Kasumi-1 (cell line): ENCODE results near the gene CNPY1.

ENCODE experiments used
- DNase-seq, 2 experiments: peaks; one replicate each; lab custom pipeline; 2025; lab: John Stamatoyannopoulos, UW

The CNPY1 gene

DNA sequence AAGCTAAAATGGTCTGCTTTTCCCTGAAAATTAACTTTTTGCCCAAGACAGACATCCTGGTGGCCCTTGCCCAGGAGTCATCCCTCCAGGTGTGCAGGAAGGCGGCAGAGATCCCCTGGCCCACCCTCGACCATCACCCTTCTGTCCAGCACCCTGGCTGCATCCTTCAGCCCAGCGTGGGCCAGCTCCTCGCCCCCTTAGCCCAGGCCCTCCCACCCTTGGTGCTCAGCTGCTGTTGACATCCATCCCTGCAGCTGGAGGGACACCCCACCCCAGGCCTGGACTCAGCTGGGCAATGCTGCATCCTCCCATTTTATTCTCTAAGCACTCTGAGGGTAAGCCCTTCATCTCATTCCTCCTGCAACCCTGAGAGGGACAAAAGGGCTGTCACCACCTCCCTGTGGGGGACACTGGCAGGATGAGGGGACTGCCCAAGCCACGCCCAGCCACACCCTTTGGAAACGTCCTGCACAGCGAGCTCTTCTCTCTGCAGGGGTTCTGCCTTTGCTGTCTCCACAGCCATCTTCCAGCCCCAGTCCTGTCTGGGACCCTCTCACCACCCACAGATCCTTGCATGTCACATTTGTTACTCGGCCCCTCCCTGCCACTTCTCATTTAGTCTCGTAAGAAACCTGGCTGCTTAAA lies 57.8 kb downstream of the CNPY1 start:
- no peak for DNase-seq

- DNase-seq = no peak
Observed at GRCh38 chr7:155487509-155488482, 58.6 kb downstream of the CNPY1 start.

DNA sequence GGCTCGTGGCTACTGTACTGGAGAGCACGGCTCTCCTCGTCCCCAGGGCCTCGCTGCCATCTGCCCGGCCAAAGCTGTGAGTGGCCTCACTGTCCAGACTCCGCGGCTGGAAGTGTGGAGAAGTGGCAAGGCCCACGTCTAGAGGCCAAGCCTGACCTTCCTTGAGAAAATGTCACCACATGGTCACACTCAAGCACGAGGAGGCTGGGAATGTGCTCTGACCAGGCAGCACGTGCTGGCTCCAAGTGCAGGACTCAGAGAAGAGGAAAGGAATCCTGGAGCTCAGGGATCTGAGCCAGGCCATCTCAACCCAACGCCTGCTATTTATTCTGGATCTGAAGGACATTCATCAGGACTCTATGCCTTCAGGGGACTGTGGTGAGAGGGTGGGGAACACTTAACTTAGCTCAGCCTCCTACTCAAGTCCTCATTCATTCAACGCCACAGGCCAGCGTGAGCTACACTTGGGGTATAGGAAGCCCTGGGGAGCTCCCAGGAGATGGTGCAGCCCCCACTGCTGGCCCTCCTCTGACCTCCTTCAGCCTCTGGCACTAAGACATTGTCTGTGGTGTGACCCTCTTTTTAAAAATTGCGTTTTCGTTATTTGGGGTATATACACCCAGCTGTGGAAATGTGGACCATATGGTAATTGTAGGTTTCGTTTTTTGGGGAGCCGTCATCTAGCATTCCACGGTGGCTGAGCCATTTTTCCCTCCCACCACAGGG lies 59.4 kb downstream of the CNPY1 start:
- no peak for DNase-seq

- no peak for DNase-seq
Observed at GRCh38 chr7:155484483-155485399, 61.6 kb downstream of the CNPY1 start.

- no peak for DNase-seq
Observed at GRCh38 chr7:155483868-155484325, 62.5 kb downstream of the CNPY1 start.

DNA sequence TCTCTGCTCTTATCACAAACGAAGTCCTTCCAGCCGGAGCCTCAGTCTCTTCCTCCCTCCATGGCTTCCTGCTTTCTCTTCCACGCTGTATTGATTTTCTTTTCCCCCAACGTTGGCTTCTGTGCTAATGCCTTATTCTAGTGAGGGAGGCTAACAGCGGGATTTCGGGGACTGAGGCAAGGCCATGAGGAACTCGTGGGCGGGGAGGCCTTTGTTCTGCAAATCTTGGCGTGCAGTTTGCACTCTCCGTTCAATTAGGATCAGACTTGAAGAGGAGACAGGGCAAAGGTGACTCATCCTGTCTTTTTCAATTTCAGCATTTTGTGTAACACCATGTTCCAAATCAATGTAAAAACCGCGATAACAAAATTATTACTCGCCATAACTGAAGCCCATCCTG lies 63.1 kb downstream of the CNPY1 start:
- no peak for DNase-seq

- DNase-seq = no peak
Observed at GRCh38 chr7:155482511-155483183, 63.7 kb downstream of the CNPY1 start.

- no peak for DNase-seq
Observed at GRCh38 chr7:155481764-155482163, 64.6 kb downstream of the CNPY1 start.

DNA sequence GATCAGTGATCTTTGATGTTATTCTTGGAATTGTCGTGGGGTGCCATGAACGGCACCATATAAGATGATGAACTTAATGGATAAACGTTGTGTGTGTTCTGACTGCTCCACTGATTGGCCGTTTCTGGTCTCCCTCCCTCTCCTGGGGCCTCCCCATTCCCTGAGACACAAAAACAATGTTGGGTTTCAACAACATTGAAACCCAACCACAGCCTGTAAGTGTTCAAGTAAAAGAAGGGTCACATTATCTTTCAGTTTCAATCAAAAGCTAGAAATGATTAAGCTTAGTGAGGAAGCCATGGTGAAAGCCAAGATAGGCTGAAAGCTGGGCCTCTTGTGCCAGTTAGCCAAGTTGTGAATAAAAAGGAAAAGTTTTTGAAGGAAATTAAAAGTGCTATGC lies 68.9 kb downstream of the CNPY1 start:
- no peak for DNase-seq

DNA sequence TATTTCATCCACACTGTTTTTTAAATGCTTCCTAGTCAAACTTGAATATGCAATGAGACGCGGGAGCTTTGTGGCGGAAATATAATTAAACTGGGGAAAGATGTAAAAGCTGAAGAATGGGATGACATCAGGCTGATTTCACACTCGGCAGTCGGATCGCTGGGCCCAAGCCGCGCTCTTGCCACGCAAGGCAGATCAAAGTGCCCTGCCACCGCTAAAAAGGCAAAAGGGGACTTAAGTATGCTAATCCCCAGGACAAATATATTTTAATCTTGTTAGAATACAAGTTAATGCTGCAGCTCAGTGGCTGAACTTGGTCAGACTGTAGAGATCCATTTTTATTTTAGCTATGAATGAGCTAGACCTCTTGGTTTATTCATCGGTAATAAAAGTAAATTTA lies 74.6 kb downstream of the CNPY1 start:
- no peak for DNase-seq

GRCh38 chr7:155470686-155471638 lies 75.4 kb downstream of the CNPY1 start:
- no peak for DNase-seq

DNA sequence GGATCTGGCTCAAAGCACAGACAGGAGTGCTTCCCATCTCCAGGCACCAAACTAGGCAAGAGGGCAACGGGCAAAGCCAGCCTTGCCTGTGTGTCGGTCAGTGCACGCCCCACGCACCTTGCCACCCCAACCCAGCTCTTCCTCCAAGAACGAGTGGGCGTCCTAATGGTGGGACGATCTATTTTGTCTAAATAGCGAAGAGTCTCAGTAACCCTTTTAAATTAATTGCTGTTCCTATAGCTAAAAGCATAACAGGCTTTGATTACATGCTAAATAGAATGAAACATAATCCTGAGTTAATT lies 76.2 kb downstream of the CNPY1 start:
- DNase-seq = no peak

GRCh38 chr7:155469311-155470185 lies 76.8 kb downstream of the CNPY1 start:
- DNase-seq = no peak

DNA sequence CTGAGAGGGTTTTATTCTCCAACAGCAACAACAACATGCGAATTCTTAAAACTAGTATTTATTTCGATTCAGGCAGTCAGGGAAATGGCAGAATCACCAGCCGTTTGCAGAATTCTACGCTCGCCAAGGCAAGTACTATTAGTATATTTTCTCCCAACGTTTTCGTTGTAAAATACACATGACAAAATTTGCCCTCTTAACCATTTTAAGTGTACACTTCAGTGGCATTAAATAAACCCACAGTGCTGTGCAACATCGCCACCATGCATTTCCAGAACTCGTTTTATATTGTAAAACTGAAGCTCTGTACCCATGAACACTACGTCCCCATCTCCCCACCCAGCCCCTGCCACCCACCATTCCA lies 77.6 kb downstream of the CNPY1 start:
- DNase-seq = no peak

- no peak for DNase-seq
Observed at GRCh38 chr7:155467846-155468784, 78.2 kb downstream of the CNPY1 start.

DNA sequence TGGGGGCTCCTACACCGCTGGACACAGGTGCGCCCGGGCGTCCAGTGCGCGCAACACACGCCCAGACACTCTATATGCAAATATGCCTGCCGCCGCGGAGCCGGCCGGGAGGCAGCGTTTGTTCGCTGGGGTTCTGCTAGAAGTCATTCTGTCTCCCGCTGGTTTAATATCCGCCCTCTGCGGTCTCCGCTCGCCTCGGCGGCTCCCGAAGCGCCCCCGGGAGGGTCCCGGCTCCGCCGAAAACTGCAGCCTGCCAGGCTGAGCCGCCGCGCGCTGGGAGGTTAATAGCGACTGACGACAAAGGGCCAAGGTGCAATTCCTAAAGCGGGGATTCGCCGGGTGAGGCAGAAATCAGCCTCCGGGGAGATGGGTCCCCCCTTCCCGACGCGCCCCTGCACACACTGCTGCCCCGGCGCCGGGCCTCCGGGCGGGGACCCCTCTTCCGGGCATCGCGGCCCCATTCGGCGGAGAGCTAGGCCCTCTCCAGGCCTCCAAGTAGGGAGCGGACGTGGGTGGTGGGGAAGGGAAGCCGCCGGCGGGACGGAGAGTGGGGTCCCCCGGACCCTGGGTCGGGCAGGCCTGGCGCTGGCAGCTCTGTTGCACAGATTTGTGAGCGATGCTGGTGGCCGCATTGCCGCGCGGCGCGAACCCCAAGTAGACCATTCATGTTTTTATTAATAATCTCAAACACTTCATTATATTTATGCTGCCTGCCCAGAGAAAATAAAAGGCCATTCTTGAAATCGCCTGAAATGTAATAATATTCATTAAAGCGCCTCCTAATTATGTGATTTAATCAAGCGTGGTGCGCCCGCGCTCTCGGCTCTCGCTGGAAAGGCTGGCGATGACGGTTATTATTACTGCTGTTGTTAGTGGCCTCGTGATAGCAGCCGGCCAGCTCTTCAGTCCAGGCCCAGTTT lies 79.3 kb downstream of the CNPY1 start:
- DNase-seq = no peak
